IMR-90 (cell line): Measurements from ENCODE around the gene APBB3. TPM values are rescaled to one million over a fixed set of nuclear protein-coding genes. Genes with fewer than 3 reads are reported as not detected.

ENCODE experiments used
- ATAC-seq: fragments of 200-7000 bp; cut with Tn5 transposase; 2 replicates; pipeline ENCODE4 v1.9.1; 2020; ENCODE audit warnings: low read depth, mild to moderate bottlenecking, moderate library complexity
- BruUV-seq: library from RNA; stranded (reverse); fragments of 400-500 nt; replicated peaks from 2 replicates; lab custom pipeline; 2021; lab: Mats Ljungman, UMichigan
- CTCF ChIA-PET: fragments of 300-600 bp; formaldehyde crosslinking; extraction: SDS; loops from one replicate; lab custom pipeline; 2021; ENCODE audit warnings: antibody characterized with exemption; lab: Yijun Ruan, JAX
- POLR2A ChIA-PET: fragments of 300-600 bp; sonication (Branson Sonifier 250); formaldehyde crosslinking; loops from one replicate; lab custom pipeline; 2022; ENCODE audit warnings: antibody characterized with exemption; ENCODE audit not compliant: unreplicated experiment; lab: Charles Lee
- DNase-seq: peaks from one replicate; pipeline ENCODE4 v3.0.0; 2013
- H2AFZ ChIP-seq: replicated peaks from 2 replicates; pipeline ENCODE3; 2013; ENCODE audit warnings: low read length, mild to moderate bottlenecking; ENCODE audit not compliant: poor library complexity
- H2AK5ac ChIP-seq: 2 replicates; pipeline ENCODE4 v1.6.1; 2013; ENCODE audit warnings: low read depth, low read length, inconsistent platforms
- H2AK9ac ChIP-seq: replicated peaks from 2 replicates; pipeline ENCODE3; 2013; ENCODE audit warnings: mild to moderate bottlenecking, low read depth, low read length, moderate library complexity; ENCODE audit not compliant: poor library complexity
- H2BK120ac ChIP-seq: 2 replicates; pipeline ENCODE4 v1.6.1; 2013; ENCODE audit warnings: low read depth, low read length, inconsistent platforms
- H2BK15ac ChIP-seq: 3 replicates; pipeline ENCODE4 v1.6.1; 2013; ENCODE audit warnings: low read depth, low read length, inconsistent platforms
- H2BK20ac ChIP-seq: 2 replicates; pipeline ENCODE4 v1.6.1; 2013; ENCODE audit warnings: low read depth, mild to moderate bottlenecking, inconsistent platforms, low read length, moderate library complexity
- H2BK5ac ChIP-seq: 2 replicates; pipeline ENCODE4 v1.6.1; 2013; ENCODE audit warnings: mild to moderate bottlenecking, low read depth, low read length, inconsistent platforms; ENCODE audit not compliant: poor library complexity, severe bottlenecking
- H3K14ac ChIP-seq: replicated peaks from 2 replicates; pipeline ENCODE4 v1.6.1; 2013; ENCODE audit warnings: low read depth, low read length, inconsistent platforms
- H3K18ac ChIP-seq: 2 replicates; pipeline ENCODE4 v1.6.1; 2013; ENCODE audit warnings: low read depth, low read length, control low read depth
- H3K23ac ChIP-seq: 2 replicates; pipeline ENCODE4 v1.6.1; 2013; ENCODE audit warnings: low read depth, low read length, inconsistent platforms
- H3K27ac ChIP-seq: 2 replicates; pipeline ENCODE4 v1.5.1; 2013; ENCODE audit warnings: mild to moderate bottlenecking, control low read depth, low read length; ENCODE audit not compliant: insufficient read depth
- H3K27me3 ChIP-seq: 2 replicates; pipeline ENCODE4 v1.6.1; 2013; ENCODE audit warnings: low read length; ENCODE audit not compliant: control insufficient read depth, insufficient read depth
- H3K36me3 ChIP-seq: 2 replicates; pipeline ENCODE4 v1.6.1; 2013; ENCODE audit warnings: low read length, mixed read lengths; ENCODE audit not compliant: control insufficient read depth, insufficient read depth
- H3K4ac ChIP-seq: 2 replicates; pipeline ENCODE4 v1.6.1; 2013; ENCODE audit warnings: low read depth, low read length, inconsistent platforms
- H3K4me1 ChIP-seq: 2 replicates; pipeline ENCODE4 v1.6.1; 2013; ENCODE audit warnings: low read length, mixed read lengths; ENCODE audit not compliant: control insufficient read depth, insufficient read depth
- H3K4me2 ChIP-seq: 2 replicates; pipeline ENCODE4 v1.6.1; 2013; ENCODE audit warnings: low read depth, mild to moderate bottlenecking, control low read depth, low read length, moderate library complexity
- H3K4me3 ChIP-seq: 2 replicates; pipeline ENCODE4 v1.5.1; 2013; ENCODE audit warnings: low read depth, mild to moderate bottlenecking, control low read depth, low read length, moderate library complexity; ENCODE audit not compliant: insufficient read depth
- H3K56ac ChIP-seq: 2 replicates; pipeline ENCODE4 v1.6.1; 2013; ENCODE audit warnings: low read length, inconsistent platforms; ENCODE audit not compliant: insufficient read depth; ENCODE audit errors: extremely low read depth
- H3K79me1 ChIP-seq, 2 experiments: 2 replicates each; pipeline ENCODE4 v1.6.1; 2013; ENCODE audit warnings: low read length in 2 of 2, inconsistent platforms in 1 of 2, low read depth in 1 of 2
- H3K9ac ChIP-seq: 2 replicates; pipeline ENCODE4 v1.6.1; 2013; ENCODE audit warnings: low read depth, low read length, control low read depth
- H3K9me1 ChIP-seq: 2 replicates; pipeline ENCODE4 v1.6.1; 2013; ENCODE audit warnings: low read length, inconsistent platforms; ENCODE audit not compliant: insufficient read depth
- H3K9me3 ChIP-seq: 2 replicates; pipeline ENCODE4 v1.6.1; 2013; ENCODE audit warnings: low read length; ENCODE audit not compliant: control insufficient read depth, insufficient read depth
- H4K20me1 ChIP-seq: 2 replicates; pipeline ENCODE4 v1.6.1; 2013; ENCODE audit warnings: low read length, inconsistent platforms; ENCODE audit not compliant: insufficient read depth
- H4K5ac ChIP-seq: 2 replicates; pipeline ENCODE4 v1.6.1; 2013; ENCODE audit warnings: mild to moderate bottlenecking, low read depth, low read length, control low read depth
- H4K8ac ChIP-seq, 2 experiments: 2 replicates each; pipeline ENCODE4 v1.6.1; 2013; ENCODE audit warnings: low read depth in 2 of 2, low read length in 2 of 2, control low read depth in 1 of 2, inconsistent platforms in 1 of 2
- H4K91ac ChIP-seq: 2 replicates; pipeline ENCODE4 v1.6.1; 2013; ENCODE audit warnings: low read depth, low read length, inconsistent platforms; ENCODE audit not compliant: insufficient read depth
- CEBPB ChIP-seq: IDR thresholded peaks from 2 replicates; pipeline ENCODE4 v1.6.1; 2012; ENCODE audit warnings: low read depth, low read length, improper control_type of control experiment
- CTCF ChIP-seq: conservative IDR thresholded peaks from 2 replicates; pipeline ENCODE4 v1.5.1; 2012; ENCODE audit warnings: mild to moderate bottlenecking, low read depth, low read length, improper control_type of control experiment
- WGBS, 2 experiments: methylation state at CpG; one replicate each; pipeline versions ENCODE4 v1.1.5 to v1.1.7; 2013; ENCODE audit warnings: missing lambda C conversion rate in 2 of 2; ENCODE audit not compliant: insufficient read length in 1 of 2; ENCODE audit errors: extremely low coverage in 2 of 2; 5-methylcytosine and 5-hydroxymethylcytosine counted together
- dilution Hi-C: fragments of 300-500 bp; cut with HindIII; formaldehyde crosslinking; loops from one replicate; pipeline ENCODE4 v1.14.3; 2018; ENCODE audit warnings: low sequenced_read_pairs; ENCODE audit not compliant: unreplicated experiment
- in situ Hi-C: fragments of 300-500 bp; cut with MboI; formaldehyde crosslinking; loops from 3 replicates; pipeline ENCODE4 v1.14.3; 2019; ENCODE audit warnings: low sequenced_read_pairs, inconsistent platforms, mixed read lengths
- intact Hi-C: fragments of 100-400 bp; cut with micrococcal nuclease; formaldehyde crosslinking; loops from 2 replicates; pipeline ENCODE4 v1.10.0; 2022
- polyA plus RNA-seq, 3 experiments: library from polyadenylated mRNA; depleted of rRNA; stranded (reverse); fragments of >200 nt; gene quantifications; 2 replicates each; pipeline ENCODE4 v1.2.3, GENCODE V29; 2012; ENCODE audit warnings: low replicate concordance in 1 of 3
- total RNA-seq: library from RNA; depleted of rRNA; stranded (reverse); fragments of >200 nt; gene quantifications from 2 replicates; pipeline ENCODE4 v1.2.3, GENCODE V29; 2012

The APBB3 gene
- total and polyA plus RNA-seq, 2 of the 4 experiments (the other 2 are of a cell fraction), result 6.6 to 23.8 TPM

- H3K9me3 ChIP-seq, result no peaks in the 10 kb centered on the region
- no peak overlapping the region for H2BK20ac ChIP-seq
- in situ Hi-C loops, result no loop called here
- H3K4me2 ChIP-seq, result no peak overlapping the region
- no peak overlapping the region for H3K18ac ChIP-seq
- WGBS, 2 experiments, result no CpG with 5 or more reads among the region's 2 CpGs
- no peak overlapping the region for H3K4ac ChIP-seq
- H3K4me1 ChIP-seq, result peaks cover 4% of the 10 kb centered on the region
- no peak overlapping the region for H2AK5ac ChIP-seq
- H4K5ac ChIP-seq, result no peak overlapping the region
- intact Hi-C loops, result no loop called here
- dilution Hi-C loops, result no loop called here
- no peaks in the 10 kb centered on the region for H3K9me1 ChIP-seq
- H3K4me3 ChIP-seq, result no peak overlapping the region
- H4K20me1 ChIP-seq, result no peaks in the 10 kb centered on the region
- H2BK15ac ChIP-seq, result no peak overlapping the region
- DNase-seq, result no peak
- no peak overlapping the region for H2AFZ ChIP-seq
- no peak for ATAC-seq
- no peak overlapping the region for H3K9ac ChIP-seq
- no TSS peak for BruUV-seq
- CTCF ChIA-PET, result no interaction called here
- no peak overlapping the region for H2BK5ac ChIP-seq
- H2AK9ac ChIP-seq, result no peak overlapping the region
- POLR2A ChIA-PET, result no interaction called here
- no peak overlapping the region for H4K8ac ChIP-seq
- no peak overlapping the region for H2BK120ac ChIP-seq
- no peak overlapping the region for H3K14ac ChIP-seq
- H4K91ac ChIP-seq, result no peak overlapping the region
- TF ChIP-seq CTCF (no peak), CEBPB (peak; percentile 72)
- peaks cover 4% of the 10 kb centered on the region; the same call in 1 of the 2 replicates for H3K27me3 ChIP-seq
- H3K56ac ChIP-seq, result no peak overlapping the region
- H3K79me1 ChIP-seq, result no peaks in the 10 kb centered on the region
- H3K36me3 ChIP-seq, result no peaks in the 10 kb centered on the region
- no peak overlapping the region for H3K23ac ChIP-seq
- no peak overlapping the region for H3K27ac ChIP-seq
Observed at GRCh38 chr5:140607031-140607430, 42.6 kb upstream of the APBB3 start.
